Dedifferentiated amniotic fluid mesenchymal stem cell (primary cell): Measurements from ENCODE around the gene SMIM9.
"Not testable (repeated sequence)": the region's sequence is repeated elsewhere in the genome, so short reads cannot be mapped to it uniquely, and the experiment has no call there.

Experiments
- DNase-seq: peaks from one replicate; pipeline ENCODE4 v3.0.0-alpha.2; 2016; ENCODE audit errors: extremely low spot score

Gene SMIM9

DNA sequence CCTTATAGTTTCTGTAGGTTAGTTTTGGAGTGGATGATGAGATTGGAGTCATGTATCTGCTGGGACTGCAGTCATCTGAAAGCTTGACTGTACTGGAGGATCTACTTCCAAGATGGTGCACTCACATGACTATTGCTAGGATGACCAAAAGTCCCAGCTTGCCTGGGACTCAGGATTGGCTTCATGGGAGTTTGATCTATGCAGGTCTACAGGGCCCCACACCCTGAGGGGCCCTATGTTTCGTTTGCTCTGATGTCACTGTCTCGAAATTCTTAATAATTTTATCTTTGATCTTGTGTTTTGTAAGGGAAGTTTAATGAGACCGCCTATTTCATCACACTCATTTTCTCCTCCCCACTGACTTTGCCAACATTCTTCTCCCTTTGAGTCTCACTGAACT, at the start of gene SMIM9:
TSS of gene SMIM9 (minus strand) at position 101 of the 400 bp plus-strand sequence. CDS start 3,806 bp downstream, outside the sequence.
- DNase-seq: no peak

DNA sequence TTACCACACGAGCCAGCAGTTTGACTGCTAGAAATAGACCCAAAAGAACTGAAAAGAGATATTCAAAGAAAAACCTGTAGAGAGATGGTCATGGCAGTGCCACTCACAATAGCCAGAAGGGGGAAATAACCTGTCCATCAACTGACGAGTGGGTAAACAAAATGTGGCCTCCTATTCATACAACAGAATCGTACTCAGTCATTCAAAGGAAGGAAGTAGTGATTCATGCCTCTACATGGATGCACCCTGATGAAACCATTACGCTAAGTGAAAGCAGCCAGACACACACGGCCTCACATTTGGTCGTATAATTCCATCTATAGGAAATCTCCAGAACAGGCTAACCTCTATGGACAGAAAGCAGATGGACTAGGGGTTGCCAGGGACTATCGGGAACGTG, 49.6 kb upstream of the SMIM9 start:
- not testable (repeated sequence) for DNase-seq

DNA sequence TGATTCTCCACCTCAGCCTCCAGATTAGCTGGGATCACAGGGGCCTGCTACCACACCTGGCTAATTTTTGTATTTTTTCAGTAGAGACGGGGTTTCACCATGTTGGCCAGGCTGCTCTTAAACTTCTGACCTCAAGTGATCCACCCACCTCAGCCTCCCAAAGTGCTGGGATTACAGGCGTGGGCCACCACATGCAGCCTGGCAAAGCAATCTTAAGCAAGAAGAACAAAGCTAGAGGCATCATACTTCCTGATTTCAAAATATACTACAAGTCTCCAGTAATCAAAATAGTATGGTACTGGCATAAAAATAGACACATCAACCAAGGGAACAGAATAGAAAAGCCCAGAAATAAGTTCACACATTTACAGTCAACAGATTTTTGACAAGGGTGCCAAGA, 38.9 kb upstream of the SMIM9 start:
- DNase-seq: no peak

DNA sequence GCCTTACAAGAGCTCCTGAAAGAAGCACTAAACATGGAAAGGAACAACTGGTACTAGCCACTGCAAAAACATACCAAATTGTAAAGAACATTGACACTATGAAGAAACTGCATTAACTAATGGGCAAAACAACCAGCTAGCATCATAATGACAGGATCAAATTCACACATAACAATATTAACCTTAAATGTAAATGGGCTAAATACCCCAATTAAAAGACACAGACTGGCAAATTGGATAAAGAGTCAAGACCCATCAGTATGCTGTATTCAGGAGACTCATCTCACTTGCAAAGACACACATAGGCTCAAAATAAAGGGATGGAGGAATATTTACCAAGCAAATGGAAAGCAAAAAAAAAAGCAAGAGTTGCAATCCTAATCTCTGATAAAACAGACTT, 34.1 kb upstream of the SMIM9 start:
- not testable (repeated sequence) for DNase-seq

DNA sequence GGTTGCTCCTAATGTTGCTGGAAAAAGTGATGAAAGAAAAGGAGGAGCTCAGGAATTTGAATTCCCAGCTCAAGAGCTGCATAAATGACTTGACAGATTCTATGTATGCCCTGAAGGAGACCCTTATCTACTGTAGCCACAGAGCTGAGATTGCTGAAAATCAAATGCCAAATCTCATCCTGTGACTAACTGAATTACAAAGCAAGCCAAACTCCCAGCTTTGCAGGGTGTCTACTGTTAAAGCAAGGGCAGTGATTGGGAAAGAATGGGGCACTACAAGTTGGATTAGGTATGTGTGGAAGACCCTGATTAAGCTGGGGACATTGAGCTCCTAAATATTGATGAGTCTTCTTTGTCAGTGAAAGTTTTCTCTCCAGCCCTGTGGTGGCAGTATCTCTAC, 20.8 kb upstream of the SMIM9 start:
- no peak for DNase-seq

DNA sequence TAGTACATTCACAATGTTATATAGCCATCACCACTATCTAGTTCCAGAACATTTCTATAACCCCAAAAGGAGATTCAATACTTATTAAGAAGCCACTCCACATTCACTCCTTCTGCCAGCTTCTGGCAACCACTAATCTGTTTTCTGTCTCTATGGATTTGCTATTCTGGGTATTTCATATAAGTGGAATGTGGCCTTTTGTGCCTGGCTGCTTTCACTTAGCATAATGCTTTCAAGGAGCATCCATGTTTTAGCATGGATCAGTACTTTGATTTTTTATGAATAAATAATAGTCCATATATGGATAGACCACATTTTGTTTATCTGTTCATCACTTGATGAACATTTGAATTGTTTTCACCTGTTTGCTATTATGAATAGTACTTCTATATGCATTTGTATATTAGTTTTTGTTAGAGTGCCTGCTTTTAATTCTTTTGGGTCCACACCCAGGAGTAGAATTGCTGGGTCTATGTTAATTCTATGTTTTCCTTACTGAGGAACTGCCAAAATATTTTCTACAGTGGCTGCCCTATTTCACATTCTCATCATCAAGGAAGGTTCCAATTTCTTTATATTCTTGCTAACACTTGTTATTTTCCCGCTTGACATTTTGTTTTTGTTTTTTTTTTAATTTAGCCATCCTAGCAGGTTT, 16.6 kb upstream of the SMIM9 start:
- no peak for DNase-seq

DNA sequence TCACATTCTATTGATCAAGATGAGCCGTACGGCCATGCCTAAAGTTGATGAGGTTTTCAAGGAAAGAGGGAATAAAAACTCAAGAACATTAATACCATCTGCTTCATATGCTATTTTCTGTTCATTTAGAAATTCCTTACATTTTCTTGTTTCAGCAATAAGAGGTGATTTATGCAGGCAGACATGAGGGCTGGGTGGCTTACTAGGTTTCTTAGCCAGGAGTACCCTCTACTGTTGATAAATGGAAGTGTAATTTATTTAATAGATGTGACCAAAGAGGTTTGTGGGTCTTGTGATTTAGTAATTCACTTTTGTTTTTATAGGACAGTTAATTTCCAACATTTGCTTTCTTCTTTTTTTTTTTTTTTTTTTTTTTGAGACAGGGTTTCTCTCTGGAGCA, 6.4 kb upstream of the SMIM9 start:
- DNase-seq: peak; percentile 39

DNA sequence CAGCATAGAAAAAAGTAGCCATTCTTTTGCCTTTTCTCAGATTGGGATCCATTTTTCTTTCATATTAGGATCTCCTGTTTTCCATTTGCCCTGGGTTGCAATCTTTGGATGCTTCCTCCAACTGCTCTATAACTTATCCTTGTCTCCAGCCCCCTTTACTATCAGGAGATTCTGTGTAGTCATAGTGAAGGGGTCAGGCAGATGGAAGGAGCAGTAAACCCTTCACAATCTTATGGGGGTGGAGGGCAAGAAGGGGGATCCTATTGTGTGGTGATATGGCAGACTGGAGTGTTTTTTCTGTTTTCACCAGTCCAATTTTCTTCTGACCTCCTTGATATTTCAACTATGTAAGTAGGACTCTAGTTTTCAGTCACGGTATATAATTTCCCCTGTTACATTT, 1.7 kb upstream of the SMIM9 start:
- no peak for DNase-seq

DNA sequence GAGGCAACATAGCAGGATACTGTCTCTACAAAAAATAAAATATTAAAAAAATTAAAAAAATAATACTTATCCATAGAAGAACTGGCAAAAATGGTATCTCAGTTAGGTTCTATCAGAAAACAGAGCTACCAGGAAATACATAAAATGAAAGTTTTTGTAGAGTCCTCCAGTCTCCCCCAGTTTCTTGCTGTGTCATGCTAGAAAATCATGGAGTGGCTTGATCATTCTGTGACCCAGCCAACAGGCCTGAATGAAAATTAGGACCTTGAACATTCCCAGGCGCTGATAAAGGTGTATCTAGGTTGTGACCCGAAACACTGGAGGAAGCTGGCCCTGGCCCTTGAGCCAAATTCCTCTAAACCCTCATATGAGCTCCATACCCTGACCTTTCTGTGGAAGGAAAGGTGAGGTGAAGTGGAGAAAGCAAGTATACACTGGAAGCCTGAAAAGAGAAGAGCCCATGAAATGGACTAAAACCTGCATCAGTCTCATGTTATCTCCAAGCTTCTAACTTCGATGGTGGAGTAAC, 652 bp downstream of the SMIM9 start:
- no peak for DNase-seq

DNA sequence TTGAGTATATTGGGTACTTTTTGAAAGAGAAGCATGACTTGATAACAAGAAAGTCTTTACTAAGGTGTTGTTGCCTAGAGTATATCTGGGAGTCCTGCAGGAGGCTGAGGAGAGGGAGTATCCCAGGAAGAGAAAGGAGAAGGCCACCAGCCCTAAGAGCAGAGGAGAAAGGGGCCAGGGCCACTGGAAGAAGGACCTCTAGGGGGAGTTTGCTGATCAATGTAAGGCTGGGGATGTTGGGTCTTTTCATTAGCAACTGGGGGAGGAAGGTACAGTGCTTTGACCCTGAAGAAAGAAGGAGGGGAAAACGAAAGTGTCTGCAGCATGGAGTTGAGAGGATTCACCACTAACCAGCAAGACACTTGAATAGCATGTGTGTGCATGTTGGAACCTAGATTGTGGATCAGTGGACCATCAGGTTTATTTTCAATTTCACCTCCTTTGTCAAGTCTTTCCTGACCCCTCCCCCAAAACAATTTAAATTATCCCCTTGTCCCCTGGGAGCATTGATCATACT, 4.5 kb downstream of the SMIM9 start:
- no peak for DNase-seq

DNA sequence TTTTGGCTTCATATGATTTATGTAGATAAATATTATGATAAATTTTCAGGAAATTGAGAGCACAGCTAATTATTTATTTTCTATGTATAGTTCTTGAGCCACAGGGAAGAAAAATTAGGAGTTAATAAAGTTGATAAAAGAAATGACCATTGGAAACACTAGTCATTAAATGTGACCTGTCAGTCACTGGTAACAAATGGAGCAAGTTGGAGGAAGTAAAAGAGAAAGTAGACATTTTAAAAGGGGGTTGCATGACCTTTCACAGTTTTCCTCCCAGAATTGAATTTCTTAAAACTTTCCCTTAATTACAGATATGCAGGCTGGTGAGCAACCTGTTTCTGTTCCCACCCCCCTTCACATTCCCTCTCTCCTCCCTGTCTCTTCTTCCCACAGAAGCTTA, 5.3 kb downstream of the SMIM9 start:
- DNase-seq: no peak

DNA sequence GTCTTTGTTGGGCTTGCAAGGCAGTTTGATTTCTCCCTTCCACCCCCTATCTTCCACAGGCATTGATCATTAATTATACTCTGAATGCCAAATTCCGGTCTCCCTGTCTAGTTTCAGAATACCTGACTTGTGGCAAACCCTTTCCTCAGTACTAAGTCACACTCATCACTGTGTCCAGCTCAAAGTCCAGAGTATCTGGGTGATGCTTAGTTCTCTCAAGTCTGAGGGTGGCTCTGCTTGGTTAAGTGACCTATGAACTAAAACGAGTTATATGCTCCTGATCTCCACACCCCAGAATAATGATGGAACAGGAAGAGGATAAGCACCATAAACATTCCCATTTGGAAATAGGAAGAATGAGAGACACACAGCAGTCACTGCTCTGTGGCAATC, 6.5 kb downstream of the SMIM9 start:
- DNase-seq: no peak

DNA sequence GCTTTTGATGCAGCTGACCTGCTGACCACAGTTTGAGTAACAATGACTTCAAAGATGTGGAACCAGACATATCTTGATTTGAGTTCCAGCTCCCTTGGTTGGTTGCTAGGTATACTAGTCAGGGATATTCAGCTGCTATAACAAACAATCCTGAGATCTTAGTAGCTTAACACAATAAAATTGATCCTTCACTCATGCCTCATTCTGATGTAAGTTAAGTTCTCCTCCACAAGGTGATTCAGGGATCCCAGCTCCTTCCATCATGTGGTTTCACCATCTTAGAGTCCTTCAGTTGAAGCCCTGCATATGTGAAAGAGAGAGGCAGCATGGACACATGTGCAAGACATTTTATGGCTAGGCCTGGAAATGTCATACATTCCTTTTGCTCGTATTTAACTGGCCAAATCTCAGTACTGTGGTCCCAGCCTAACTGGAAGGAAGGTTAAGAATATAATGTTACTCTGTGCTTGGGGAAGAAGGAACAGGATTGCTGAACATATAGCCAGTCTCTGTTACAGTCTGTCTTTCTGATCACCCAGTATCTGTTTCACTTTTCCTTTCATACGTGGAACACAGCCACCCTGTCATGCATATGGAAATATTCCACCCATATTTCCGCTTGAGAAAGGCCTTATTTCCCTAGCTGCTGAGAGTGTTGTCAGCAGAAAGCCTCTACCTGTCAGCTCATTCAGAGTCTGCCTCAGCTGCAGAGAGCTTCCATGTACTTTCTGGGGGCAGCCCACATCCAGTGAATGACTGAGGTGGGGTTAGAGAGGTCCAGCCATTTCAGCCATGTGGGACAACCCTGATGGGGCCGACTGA, 7.1 kb downstream of the SMIM9 start:
- DNase-seq: no peak

DNA sequence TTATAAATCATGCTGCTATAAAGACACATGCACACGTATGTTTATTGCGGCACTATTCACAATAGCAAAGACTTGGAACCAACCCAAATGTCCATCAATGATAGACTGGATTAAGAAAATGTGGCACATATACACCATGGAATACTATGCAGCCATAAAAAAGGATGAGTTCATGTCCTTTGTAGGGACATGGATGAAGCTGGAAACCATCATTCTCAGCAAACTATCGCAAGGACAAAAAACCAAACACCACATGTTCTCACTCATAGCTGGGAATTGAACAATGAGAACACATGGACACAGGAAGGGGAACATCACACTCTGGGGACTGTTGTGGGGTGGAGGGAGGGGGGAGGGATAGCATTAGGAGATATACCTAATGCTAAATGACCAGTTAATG, 8.9 kb downstream of the SMIM9 start:
- not testable (repeated sequence) for DNase-seq

DNA sequence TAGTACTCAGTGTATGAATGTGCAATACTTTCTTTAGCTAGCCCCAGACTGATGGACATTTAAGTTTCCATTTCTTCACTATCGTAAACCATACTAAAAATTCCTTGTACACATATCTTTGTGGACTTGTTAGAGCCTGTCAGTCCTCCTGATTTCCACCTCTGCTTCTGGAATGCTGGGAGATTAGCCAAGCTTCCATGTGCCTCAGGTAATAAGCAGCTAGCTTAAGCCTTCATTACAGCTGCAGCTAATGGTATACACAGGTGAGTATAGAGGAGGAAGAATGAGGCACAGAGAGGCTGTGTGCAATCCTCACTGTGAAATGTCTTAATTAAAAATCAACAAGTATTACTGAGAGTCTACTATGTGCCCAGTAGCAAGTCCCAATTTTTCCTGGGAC, 9.8 kb downstream of the SMIM9 start:
- no peak for DNase-seq

DNA sequence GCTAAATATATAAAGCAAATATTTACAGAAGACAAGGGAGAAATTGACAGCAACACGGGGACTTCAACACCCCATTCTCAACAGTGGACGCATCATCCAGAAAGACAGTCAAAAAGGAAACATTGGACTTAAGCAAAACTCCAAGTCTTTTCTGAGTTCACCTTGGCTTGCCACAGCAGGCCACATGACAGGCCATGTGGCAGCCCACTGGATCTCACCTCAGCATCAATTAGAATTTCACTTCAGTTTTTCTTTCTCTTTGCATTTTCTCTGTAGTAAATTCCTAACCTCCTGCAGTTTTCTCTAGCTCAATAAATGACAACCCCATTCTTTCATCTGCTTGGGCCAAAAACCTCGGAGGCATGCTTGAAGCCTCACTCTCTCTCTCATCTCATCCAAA, 12.4 kb downstream of the SMIM9 start:
- no peak for DNase-seq

DNA sequence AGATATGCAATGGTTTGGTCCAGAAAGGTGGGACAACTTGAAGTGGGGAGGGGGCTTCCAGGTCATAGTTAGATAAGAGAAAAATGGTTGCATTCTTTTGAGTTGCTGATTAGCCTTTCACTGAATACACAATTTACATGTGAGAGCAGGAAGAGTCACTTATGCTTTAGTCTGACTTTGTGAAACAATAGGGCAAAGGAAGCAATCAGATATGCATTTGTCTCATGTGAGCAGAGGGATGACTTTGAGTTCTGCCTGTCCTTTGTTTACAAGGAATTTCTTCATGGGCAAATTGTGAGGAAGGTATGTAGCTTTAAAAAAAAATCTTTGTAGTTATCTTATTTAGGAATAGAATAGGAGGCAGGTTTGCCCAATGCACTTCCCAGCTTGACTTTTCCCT, 12.9 kb downstream of the SMIM9 start:
- no peak for DNase-seq

DNA sequence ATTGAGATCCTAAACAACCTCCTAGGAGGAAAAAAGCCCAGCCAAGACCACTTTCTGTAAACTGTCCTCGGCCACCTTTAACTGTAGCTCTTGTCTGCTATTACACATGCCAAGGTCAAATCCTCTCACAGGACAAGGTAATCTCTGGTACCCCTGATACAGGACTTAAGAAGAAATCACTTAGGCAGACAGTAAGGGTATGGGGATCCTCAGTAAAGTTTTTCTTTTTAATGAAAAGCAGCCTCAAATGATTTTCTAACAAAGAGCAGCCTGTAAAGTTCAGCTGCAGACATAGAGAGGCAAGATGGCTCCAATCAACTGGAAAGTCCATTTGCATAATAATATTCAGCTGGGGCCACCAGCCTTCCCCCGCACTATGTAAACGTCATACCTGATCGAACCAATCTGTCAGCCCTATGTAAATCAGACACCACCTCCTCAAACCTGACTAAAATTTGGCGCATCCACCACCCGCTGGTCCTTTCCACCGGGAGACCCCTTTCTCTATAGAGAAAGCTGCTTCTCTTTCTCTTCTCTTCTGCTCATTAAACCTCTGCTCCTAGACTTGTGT, 14.6 kb downstream of the SMIM9 start:
- DNase-seq: no peak

DNA sequence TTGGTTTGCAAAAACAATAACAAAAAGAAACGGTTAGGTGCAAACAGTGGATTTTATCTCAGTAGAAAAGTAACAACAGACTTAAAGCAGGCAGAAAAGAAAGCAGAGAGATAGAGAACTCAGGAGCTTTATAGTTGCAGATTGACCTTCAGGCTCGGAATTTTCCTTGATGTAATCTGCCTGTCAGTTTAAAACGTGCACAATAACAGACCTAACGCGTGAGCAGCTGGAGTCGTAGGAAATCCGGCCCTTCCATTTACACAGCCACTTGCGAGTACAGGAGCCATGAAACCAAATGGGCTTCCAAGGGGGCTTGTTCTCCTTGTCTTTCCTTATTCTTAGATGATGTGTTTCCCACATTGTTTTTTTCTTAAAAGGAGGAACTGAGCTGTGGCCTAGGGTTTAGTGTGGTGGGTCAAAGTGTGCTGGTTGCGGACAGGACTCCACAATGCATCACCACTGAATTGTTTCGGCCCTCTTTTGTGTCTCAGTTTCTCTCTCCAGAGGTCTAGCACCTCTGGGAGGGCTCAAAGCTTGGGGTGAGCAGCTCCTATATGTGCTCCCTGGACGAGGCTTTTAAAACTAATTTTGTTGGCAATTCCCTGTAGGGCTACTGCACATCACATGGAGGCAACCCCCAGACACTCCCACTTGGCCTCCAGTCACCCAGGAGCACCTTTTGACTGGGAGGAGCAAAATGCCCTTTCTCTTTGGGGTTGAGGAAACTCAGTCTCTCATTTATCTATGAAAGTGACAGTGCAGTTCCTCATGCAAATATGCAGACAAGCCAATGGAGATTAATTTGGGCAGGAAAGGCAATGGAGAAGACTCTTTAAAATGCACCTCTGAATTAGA, 15.3 kb downstream of the SMIM9 start:
- DNase-seq: no peak

DNA sequence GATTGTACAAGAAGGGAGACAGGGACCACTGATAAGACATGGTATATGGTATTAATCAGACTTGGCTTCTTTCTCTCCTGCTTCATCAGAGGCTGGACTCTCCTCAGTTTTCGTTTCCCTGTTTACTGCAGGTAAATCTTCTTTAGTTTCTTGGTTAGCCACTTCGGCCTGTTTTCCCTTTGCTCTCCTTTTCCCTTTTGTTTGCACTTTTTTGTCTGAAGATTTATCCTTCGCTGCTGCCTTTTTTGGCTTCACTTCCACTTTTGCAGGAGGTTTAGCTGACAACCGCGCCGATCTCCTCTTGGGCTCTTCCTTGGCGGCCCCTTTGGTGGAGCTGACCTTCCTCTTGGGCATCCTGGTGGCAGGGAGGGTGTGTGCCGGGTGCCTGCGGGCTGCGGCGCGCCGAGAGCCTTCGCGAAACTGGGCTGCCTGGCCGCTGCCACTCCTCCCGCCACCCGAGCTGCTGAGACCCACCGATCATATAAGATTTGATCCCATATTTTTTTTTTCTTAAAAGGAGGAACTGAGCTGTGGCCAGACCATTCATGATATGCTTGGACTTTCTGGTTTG, 17.3 kb downstream of the SMIM9 start:
- DNase-seq: not testable (repeated sequence)

DNA sequence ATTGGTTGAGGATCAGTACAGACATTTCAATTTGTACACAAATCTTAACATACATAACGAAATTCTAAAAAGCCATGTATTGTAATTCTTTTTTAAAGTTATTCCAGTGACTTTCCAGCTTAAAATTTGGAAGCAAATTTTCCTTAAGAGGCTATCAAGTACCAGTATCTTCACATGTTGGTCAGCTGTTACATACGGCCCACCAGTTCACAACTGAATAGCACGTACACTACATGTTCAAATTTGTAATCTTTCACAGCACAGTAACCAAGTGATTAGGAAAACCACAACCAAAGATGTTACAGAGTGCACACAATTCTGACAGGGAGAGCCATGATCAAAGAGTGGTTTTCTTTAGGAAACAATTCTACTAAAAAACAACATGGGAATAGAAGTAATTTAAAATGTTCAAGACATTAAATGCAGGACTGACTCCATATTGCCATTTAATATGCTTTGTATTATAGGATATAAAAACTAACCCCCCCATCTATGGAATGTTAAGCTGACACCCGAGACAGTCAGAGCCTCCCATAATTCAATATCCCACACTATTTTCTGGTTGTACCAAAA, 18.1 kb downstream of the SMIM9 start:
- not testable (repeated sequence) for DNase-seq
